KG1 (cell line): ENCODE measurements around the gene MRPS12.

ENCODE experiments used
- DNase-seq: peaks from one replicate; lab custom pipeline; 2025; lab: John Stamatoyannopoulos, UW

Gene MRPS12

DNA sequence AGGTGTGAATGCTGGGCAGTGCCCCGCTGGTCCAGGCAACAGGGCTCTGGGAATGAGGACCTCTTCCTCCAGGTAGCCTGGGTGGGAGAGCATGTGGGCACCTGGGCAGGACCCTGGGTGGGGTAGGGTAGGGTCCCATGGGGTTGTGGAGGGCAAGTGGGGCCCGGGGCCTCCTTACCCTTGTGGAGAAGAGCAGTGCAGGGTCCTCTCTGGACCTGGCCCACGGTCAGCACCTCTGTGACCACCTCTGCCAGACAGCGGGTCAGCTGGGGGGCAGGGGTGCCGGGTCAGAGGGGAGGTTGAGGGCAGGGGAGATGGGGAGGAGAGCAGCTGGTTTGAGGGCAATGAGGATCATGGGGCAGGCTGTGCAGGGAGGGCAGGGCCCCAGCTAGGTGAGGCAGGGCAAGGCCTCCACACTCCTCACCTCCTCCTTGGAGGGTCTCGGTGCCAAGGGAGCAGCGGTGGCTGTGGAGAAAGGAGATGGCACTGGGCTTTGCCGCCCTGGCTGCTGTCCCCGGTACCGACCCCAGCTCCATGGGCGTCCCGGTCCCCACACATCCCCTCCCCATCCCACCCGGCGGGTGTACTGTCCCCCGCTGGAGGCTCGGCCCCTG, 19.2 kb upstream of the MRPS12 start:
- no peak for DNase-seq

DNA sequence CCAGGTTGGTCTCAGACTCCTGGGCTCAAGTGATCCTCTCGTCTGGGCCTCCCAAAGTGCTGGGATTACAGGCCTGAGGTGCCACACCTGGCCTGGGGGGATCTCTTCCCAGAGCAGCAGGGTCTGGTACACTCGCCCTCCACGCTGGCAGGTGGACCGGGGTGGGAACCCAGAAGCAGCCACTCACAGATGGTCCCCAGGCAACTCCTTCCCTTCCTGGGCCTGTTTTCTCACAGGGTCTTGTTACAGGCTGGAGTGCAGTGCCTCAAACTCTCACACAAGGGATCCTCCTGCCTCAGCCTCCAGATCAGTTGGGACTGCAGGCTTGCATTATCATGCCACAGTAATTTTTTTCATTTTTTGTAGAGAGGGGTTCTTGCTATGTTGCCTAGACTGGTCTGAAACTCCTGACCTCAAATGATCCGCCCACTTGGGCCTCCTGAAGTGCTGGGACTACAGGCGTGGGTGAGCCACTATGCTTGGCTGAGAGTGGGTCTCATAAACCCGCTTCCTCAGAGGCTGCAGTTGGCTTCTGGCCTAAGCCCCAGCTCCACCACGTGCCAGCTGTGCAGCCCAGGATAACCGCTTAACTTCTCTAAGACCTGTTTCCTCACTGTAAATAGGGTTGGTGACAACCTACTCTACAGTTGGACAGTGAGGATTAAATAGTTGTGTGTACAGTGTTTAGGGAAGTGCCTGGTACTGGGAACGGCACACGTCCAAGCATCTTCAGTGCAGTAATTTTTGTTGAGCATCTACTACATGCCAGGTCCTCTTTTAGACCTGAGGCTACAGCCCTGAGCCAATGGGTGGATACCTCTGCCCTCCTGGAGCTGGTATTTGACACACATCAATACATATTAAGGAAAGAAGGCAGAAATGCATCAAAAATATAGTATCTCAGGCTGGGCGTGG, 17.9 kb upstream of the MRPS12 start:
- no peak for DNase-seq

DNA sequence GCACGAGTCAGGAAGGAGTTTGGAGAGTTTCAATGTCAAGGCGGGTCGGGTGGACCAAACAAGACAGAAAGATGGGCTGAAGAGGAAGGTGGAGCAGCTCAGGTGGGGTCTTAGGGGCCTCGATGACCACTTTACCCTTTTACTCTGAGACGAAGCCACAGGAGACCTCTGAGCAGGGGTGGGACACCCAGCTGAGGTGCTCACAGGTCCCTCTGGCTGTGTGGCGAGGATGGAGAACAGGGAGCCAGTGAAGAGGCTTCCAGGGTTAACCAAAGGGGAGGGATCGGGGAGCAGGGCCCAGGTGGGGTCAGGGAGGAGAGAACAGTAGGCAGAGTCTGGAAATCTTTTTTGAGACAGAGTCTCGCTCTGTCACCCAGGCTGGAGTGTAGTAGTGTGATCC, 16.8 kb upstream of the MRPS12 start:
- DNase-seq, result no peak

DNA sequence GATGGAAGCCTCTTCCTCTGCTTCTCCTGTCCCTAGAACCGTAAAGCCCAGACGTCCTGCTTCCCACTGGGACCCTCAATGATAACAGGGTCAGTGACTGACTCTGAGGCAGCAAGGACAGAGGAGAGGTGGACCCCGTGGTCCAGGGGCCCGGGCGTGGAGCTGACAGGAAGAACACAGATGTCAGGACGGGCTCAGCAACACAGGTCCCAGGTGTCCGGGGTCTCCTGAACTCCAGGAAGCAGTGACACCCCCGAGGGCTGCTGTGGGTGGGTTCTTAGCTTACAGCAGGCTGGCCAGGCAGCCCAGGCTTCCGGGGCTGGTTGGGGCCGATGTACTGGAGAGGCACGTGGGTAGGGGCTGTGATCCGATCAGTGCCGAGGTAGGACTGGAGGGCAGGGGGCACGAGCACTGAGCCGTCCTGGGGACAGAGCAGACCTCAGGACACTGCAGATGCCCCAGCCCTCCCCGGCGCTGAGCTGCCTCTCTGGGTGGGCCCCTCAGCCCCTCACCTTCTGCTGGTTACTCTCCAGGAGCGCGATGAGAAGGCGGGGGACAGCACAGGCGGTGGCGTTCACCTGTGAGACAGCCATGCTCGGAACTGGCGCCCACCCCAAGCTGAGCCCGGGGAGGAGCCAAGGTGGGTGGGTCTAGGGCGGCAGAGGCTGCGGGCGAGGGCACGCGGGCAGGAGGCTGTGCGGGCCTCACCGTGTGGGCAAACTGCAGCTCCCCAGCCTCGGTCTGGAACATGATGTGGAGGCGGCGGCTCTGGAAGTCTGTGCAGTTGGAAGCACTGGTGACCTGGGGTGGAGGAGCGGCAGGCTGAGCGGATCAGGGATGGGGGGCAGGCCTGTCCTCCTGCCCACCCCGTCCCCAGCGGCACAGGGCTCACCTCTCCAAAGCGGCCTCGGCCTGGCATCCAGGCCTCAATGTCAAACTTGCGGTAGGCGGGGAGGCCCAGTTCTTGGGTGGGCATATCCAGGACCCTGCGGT, 15.1 kb upstream of the MRPS12 start:
- no peak for DNase-seq

DNA sequence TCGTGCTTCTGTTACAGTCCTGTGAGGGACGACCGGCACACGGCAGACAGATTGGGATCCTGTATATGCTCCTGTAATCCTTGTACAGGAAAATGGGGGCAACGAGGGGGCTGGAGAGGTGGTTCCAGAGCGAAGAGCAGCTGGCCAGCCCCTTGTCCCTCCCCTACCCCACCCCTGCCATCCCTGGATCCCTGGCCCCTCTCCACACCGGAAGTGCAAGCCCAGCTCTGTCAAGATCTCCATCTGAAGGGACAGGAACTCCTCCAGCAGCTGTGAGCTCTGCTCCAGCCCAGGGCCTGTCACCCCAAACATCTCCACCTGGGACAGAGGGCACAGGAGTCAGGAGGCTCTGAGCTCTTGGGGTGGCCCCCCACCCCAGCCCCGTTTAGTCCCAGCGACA, 13.2 kb upstream of the MRPS12 start:
- DNase-seq, result no peak

DNA sequence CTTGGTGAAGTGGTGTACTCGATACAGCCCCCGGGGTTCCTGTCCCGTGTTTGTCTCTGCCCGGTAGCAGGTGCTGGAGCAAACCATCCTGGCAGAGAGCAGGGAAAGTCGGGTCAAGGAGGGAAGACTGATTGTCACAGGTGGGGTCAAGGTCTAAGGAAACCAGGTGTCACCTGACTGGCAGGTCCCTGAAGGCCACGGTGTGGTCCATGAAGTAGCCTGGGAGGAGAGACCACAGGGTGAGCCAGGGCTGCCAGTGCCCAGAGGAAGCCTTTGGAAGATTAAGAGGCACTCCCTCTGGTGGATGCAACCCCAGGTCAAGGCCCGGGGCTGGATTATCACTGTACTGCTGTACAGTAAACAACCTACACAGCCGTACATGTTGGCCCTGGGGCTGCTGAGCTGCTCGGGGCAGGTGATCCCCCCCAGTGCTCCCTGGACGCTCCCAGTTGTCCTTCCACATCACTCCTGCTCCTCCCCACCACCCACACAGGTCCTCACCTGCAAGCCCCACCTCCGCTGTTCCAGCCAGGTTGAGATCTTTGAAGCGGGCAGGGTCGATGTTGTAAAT, 12.7 kb upstream of the MRPS12 start:
- DNase-seq, result no peak

DNA sequence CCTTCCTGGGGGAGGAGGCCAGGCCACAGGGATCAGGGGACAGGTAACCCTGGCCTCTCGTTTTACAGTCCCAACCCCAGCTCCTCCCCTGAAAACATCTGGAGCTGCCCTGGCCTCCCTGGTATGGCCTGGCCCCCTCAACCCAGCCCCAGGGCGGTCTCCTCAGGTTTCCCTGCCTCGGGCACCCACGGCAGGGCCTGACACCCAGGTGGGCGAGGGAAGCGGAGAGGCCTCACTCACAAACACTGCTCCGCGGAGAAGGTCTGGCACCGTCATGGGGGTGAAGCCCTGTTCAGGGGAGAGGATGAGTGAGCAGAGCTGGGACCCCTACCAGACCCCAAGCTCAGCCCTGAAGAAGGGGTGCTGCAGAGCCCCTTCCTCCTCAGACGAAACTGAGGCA, 12.2 kb upstream of the MRPS12 start:
- no peak for DNase-seq

DNA sequence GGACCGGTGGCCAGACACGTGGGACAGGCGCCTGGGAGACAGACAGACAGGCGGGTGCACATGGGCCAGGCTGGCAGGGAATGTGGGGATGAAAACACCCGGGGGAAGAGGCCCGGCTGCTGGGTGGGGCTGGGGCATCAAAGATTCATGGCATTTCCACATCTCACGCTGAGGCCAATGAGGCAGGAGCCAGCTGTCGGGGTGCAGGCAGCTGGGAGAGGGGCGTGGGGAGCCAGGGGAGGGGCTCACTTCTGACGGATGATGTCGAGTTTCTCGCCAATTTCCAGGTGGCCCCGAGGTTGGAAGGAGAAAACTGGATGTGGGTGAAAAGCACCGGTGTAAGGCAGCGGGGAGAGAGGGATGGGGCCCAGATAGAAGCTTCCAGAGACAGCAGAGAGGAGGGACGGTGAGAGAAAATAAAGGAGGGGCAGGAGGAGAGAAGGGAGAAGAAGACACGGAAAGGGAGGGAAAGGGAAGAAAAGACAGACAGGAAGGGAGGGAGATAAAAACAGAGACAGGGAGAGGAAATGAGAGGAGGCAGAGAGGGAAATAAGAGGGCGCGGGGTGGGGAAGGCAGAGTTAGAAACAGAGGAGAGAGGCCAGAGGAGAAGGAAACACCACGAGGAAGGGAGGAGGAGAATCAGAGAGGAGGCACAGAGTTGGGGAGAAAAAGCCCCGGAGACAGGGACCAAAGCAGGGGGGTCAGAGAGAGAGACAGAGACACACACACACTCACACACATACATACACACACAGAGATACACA, 10.7 kb upstream of the MRPS12 start:
- DNase-seq, result no peak

DNA sequence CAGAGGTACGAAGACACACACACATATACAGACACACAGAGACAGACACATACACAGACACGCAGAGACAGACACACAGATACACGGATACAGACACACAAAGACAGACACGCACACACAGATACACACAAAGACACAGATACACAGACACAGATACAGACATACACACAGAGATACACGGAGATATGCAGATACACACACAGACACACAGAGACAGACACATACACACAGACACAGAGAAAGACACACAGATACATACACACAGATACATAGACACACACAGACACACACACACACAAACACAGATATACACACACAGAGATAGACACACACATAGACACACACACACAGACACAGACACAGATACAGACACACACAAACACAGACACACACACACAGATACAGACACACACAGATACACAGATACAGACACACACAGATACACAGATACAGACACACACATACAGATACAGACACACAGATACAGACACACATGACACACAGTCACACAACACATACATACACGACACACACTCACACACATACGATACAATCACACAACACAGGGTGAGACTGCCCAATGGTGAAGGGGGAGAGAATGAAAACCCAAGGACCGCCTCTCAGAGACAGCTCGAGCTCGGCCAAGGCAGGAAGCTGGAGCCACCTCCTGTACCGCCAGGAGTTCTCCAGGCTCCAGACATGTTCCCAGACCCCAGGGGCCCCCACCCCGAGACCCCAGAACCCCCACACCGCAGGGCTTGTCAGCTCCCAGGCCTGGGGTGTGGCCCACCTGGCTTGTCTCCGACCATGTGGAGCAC, 9.9 kb upstream of the MRPS12 start:
- DNase-seq, result no peak

DNA sequence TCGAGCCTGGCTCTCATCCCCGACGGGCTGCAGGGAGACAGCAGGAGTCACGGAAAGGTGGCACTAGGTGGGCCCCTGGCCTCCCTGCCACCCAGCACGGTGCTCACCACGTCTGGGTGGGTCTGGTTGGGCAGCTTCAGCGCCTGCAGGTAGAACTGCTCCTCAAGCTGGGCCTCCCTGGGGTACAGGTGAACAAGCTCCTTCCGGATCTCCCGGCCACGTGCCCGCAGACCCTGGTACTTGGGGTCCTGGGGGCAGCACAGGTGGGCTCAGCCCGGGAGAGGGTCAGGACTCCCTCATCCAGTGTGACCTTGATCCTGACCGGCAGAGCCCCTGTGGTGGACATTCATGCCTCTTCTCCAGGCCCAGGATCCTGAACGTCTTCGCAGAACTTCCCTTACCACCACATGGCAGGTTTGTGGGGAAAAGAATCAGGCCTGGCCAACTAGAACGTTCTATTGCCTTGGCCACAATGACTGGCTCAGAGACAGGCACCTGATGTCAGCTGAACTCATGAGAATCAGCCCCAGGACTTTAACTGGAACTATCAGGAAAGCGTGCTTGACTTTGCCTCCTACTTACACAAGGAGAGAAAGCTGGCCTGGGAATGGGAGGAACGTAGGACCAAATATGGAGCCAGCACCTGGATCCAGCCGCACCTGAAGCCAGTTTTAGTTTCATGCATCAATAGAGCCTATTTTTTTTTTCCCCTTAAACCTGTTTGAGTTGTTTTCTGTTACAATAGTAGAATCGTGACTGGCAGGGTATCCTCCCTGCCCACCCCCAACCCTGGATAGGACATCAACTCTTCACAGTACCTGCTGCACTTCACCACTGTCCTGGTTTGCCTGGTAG, 9.1 kb upstream of the MRPS12 start:
- no peak for DNase-seq

DNA sequence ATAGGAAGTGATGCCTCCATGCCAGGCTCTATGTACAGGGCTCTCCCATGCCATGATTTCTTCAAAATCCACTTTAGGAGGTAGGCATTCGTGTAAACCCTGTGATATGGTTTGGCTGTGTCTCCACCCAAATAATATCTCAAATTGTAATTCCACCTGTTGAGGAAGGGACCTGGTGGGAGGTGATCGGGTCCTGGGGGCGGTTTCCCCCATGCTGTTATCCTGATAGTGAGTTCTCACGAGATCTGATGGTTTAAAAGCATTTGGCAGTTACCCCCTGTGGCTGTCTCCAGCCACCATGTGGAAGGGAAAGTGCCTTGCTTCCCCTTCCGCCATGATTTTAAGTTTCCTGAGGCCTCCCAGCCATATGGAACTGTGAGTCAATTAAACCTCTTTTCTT, 8.3 kb upstream of the MRPS12 start:
- DNase-seq, result no peak

DNA sequence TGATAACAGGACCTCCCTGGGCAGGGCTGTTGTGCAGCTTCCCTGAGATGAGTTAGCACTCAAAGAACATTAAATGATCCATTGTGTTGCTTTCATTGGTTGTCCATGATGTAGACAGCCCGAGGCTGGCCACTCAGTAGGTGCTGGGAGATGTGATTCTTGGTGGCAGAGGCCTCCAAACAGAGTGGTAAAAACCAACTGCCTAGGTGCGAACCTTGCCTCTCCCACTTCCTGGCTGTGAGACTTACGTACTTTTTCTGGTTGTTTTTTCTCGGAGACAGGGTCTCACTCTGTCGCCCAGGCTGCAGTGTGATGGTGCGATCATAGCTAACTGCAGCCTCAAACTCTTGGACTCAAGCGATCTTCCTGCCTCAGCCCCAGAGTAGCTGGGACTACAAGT, 6.4 kb upstream of the MRPS12 start:
- no peak for DNase-seq

DNA sequence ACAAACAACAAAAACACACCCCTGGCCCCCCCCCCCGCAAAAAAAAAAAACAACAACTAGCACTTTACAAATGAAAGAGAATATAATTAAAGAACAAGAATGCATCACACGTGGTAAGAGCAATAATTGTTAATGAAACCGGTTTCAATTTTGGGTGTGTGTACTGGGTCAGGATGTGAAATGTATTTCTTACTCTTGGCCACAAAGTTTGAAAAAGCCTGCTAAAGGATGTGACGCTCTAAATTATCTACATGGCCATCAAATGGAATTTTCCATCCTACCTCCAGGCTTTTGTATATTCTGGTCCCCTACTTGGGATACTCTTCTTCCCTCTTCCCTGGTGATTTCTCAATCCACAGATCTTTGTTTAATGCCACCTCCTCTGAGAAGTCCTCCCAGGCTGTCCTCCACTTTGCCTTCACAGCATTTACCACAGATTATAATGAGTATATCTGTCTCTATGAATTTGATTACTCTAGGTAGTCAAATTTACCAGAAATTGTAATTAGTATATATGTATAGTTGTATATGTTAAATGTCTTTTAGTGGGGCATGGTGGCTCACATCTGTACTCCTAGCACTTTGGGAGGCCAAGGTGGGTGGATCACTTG, 2.2 kb upstream of the MRPS12 start:
- DNase-seq, result no peak

DNA sequence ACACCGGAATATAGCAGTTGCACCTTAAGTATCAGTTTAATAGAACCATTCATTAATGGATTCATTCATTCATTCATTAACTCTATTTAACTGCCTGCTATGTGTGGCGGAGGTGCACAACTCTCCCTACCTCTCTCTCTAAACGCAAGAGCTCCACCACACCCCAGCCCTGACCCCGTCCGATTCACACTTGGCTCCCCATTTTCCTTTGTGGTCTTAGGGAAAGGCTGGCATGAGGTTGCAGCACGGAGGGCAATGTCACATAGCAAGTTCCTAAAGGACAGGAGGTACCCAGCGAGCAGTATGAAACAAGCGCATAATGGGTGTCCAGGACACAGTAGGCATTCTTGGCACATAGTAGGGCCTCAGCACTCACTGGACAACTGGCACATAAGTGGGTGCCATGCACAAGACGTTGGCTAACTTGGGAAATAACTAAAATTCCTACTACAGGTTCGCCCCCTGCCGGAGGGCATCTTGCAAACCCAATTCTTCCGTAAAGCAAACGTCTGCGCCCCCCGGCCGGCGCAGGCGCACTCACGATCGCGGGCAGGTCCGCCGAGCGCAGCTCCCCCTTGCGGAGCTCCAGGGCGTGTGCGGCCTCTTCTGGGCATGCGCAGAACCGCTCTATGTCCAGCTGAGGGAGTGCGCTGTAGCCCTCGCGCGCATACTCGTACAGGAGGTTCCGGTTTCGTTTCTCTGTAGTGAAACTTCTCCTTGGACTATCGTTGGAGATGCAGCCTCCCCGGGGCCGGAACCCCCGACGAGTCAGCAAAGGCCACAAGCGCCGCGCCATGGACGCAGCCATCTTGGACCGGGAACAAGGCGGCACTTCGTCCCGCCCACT, 592 bp upstream of the MRPS12 start, which contains the start of gene SARS2:
TSS of gene SARS2 (minus strand) at position 835 of the 847 bp plus-strand sequence. CDS start at position 808, 27 bp downstream.
- DNase-seq, result peak; percentile 95

DNA sequence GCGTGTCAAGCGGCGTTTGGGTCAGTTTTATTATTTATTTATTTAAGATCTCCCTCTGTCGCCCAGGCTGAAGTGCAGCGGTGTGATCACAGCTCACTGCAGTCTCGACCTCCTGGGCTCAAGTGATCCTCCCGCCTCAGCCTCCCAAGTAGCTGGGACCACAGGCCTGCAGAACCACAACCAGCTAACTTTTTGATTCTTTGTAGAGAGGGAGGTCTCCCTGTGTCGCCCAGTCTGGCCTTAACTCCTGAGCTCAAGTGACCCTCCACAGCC, 713 bp downstream of the MRPS12 start:
- no peak for DNase-seq

DNA sequence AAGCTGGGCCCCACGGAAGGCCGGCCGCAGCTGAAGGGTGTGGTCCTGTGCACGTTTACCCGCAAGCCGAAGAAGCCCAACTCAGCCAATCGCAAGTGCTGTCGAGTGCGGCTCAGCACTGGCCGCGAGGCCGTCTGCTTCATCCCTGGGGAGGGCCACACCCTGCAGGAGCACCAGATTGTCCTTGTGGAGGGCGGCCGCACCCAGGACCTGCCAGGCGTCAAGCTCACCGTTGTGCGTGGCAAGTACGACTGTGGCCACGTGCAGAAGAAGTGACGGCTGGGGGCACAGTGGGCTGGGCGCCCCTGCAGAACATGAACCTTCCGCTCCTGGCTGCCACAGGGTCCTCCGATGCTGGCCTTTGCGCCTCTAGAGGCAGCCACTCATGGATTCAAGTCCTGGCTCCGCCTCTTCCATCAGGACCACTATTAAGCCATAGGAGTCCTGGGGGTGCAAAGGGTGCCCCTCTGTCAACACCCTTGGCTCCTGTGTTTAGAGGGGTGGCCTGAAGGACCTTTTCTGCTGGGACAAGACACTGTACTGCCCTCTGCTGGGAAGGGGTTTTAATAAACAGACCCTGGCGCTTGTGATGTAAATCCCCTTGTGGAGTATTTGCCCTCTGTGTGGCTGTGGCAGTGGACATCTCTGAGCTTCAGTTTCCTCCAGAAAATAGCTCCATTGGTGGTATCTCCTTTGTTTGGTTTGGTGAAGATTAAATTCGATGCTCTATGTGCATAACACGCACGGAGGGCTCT, 1.9 kb downstream of the MRPS12 start:
- DNase-seq, result no peak

DNA sequence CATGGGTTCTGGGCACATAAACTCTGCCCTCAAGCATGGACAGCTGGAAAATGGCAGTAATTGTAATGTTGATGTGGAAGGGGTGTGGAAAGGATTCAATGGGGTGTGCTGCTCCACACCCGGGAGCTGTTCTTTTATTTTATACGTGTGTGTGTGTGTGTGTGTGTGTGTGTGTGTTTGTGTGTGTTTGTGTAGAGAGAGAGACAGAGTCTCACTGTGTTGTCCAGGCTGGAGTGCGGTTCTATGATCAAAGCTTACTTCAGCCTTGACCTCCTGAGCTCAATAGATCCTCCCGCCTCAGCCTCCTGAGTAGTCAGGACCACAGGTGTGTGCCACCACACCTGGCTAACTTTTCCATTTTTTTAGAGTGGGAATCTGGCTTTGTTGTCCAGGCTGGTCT, 2.8 kb downstream of the MRPS12 start:
- DNase-seq, result no peak
